Body of pancreas (tissue), 4 donors: ENCODE data around the gene CNTNAP2. TPM values are rescaled to one million over a fixed set of nuclear protein-coding genes. Genes with fewer than 3 reads are reported as not detected.

ENCODE experiments used
- ATAC-seq: fragments of 150-250 bp; one replicate; pipeline ENCODE4 v1.9.1; 2016
- DNase-seq, 4 donors: peaks; one replicate each; pipeline ENCODE4 v3.0.0-alpha.2; 2019
- H3K27ac ChIP-seq, 4 donors: fragments of 200-600 bp; sonication (generic); 1 replicate in 3 of 4; 2 replicates in 1 of 4; pipeline versions ENCODE4 v1.5.1 to v1.6.1; 2016 to 2019; ENCODE audit warnings: mild to moderate bottlenecking in 1 of 4, mixed read lengths in 1 of 4, moderate library complexity in 1 of 4
- H3K27me3 ChIP-seq, 2 donors: fragments of 200-600 bp; sonication (generic); one replicate each; pipeline ENCODE4 v1.6.0; 2016; ENCODE audit warnings: mild to moderate bottlenecking in 1 of 2
- H3K36me3 ChIP-seq, 2 donors: fragments of 200-600 bp; sonication (generic); replicated peaks in 1 of 2; 2 replicates each; pipeline ENCODE4 v1.5.1; 2016; ENCODE audit warnings: low read depth in 2 of 2; ENCODE audit not compliant: insufficient read depth in 1 of 2
- H3K4me1 ChIP-seq: fragments of 200-600 bp; sonication (generic); one replicate; pipeline ENCODE4 v1.6.0; 2016
- H3K4me3 ChIP-seq, 2 donors: fragments of 200-600 bp; sonication (generic); 1 replicate in 1 of 2; 2 replicates in 1 of 2; pipeline ENCODE4 v1.5.1; 2016 to 2019
- H3K9me3 ChIP-seq, 3 donors: fragments of 200-600 bp; sonication (generic); 1 replicate in 2 of 3; 2 replicates in 1 of 3; pipeline ENCODE4 v1.5.1; 2016
- POLR2A ChIP-seq, 3 donors: fragments of 450-650 bp; IDR thresholded peaks; one replicate each; pipeline ENCODE4 v1.6.1; 2016; ENCODE audit warnings: antibody characterized with exemption in 3 of 3, mild to moderate bottlenecking in 2 of 3
- WGBS, 2 donors: methylation state at CpG; one replicate each; pipeline ENCODE4 v1.1.5; 2017; 5-methylcytosine and 5-hydroxymethylcytosine counted together
- intact Hi-C: fragments of 100-400 bp; cut with DNase I; formaldehyde crosslinking; loops from one replicate; pipeline ENCODE4 v1.15.1; 2023
- total RNA-seq, 2 donors: library from RNA; depleted of rRNA; stranded (reverse); fragments of >200 nt; gene quantifications; one replicate each; pipeline ENCODE4 v1.1.0, GENCODE V29; 2016
- TF ChIP-seq, protein P1 (sequence below), 7 experiments: fragments of 450-650 bp in 4 of 7; fragments of 200-600 bp in 3 of 7; sonication (generic) in 3 of 7; IDR thresholded peaks; one replicate each; pipeline ENCODE4 v1.5.1; 2016 to 2019; ENCODE audit warnings: antibody characterized with exemption in 7 of 7

The CNTNAP2 gene
- total RNA-seq, 2 donors from 2014 or later = 1.0 TPM; not detected in 1

DNA sequence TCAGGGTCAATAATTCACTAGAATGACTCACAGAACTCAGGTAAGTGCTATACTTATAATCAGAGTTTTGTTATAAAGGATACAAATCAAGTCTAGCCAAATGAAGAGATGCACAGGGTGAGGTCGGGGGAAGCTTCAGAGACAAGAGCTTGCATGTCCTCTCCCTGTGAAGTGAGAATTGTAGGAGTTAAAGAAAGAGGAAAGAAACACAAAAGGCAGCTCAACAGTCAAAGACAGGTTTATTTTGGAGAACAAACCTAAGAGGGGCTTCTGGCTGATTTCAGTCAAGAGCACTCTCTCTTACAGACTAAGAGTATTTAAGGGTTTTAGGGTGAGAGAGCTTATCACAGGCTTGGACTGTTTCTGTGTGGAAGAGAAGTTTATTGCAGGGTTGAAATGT is 1873.5 kb downstream of the CNTNAP2 start:
- ATAC-seq = no peak

DNA sequence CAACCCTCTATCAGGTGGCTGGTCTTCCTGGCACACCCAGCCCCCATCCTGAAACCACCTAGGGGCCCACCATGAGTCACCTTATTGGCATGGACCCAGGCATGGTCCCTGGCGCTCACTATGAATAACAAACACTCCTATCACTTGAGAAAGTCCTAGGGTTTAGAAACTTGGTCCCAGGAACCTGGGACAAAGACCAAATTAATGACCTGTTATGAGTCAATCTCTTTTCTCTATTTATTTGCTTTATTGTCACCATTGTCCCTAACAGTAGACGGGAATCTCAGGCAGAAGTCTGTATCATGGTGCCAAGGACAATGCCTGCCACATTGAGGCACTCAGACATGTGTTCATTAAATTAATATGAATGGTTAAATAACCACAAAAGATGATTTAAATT is 1874.3 kb downstream of the CNTNAP2 start:
- Histone ChIP-seq H3K9me3 (peaks cover 0 to 7% (median 0%) of the 10 kb centered on the region in 3 donors), H3K27ac (no peak overlapping the region), H3K4me1 (no peaks in the 10 kb centered on the region), H3K36me3 (no peaks in the 10 kb centered on the region), H3K4me3 (no peak overlapping the region), H3K27me3 (no peaks in the 10 kb centered on the region)
- no peak for DNase-seq
- intact Hi-C loops = no loop called here
- no peak for ATAC-seq
- TF ChIP-seq, protein P1, sequence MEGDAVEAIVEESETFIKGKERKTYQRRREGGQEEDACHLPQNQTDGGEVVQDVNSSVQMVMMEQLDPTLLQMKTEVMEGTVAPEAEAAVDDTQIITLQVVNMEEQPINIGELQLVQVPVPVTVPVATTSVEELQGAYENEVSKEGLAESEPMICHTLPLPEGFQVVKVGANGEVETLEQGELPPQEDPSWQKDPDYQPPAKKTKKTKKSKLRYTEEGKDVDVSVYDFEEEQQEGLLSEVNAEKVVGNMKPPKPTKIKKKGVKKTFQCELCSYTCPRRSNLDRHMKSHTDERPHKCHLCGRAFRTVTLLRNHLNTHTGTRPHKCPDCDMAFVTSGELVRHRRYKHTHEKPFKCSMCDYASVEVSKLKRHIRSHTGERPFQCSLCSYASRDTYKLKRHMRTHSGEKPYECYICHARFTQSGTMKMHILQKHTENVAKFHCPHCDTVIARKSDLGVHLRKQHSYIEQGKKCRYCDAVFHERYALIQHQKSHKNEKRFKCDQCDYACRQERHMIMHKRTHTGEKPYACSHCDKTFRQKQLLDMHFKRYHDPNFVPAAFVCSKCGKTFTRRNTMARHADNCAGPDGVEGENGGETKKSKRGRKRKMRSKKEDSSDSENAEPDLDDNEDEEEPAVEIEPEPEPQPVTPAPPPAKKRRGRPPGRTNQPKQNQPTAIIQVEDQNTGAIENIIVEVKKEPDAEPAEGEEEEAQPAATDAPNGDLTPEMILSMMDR (IDR thresholded peaks at IDR 0.05) = no peak
- no peak for TF ChIP-seq POLR2A (IDR thresholded peaks at IDR 0.05)
- WGBS, 2 donors = 69 to 74% methylated on average over 2 of the region's 2 CpGs

More for the DNA sequence above, 1873.5 kb downstream of the CNTNAP2 start:
- Histone ChIP-seq H3K27ac (no peak overlapping the region), H3K36me3 (no peaks in the 10 kb centered on the region), H3K9me3 (peaks cover 0 to 7% (median 0%) of the 10 kb centered on the region in 3 donors), H3K27me3 (no peaks in the 10 kb centered on the region), H3K4me1 (no peaks in the 10 kb centered on the region), H3K4me3 (no peak overlapping the region)
- no peak for DNase-seq
- TF ChIP-seq, protein P1 (IDR thresholded peaks at IDR 0.05) = no peak
- TF ChIP-seq POLR2A (IDR thresholded peaks at IDR 0.05) = no peak
- WGBS, 2 donors = 50 to 56% methylated on average over 1 of the region's 1 CpG
- intact Hi-C loops = no loop called here

DNA sequence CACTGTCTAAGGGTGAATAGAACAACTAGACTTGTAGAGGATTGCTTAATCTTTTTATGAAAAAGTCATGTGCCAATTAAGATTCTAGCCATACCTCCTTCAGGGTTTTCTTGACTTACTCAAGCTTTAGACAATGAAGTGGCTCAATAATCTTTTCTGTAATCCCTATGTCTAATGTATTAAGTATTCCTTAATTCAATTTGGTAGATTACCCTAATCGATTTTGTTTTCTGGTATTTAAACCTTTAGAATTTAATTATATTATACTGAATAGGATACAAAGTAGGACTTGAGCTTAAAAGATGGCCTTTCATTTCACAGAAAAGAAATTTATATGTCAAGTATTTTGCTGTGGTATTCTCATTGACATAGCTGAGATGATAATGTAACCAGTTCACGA is 1876.1 kb downstream of the CNTNAP2 start:
- WGBS, 2 donors = 68 to 70% methylated on average over 2 of the region's 2 CpGs

DNA sequence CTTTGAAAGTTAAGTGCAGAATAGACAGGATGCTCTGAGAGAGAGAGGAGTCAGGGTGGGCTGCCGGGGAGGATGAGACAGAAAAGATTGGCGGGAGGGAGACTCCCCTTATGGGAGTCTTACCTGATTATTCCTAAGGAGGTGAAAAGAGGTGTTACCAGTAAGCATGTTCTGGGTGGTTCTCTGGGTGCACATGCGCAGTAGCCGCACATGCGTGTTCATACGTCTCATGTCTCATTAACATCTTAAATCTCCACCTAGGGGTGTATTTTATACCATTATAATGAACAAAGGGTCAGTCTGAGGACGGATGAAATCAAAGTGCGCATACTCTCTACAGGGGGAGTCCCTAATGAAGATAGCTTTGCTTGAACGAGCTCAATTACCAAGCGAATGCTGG is 1881.0 kb downstream of the CNTNAP2 start:
- WGBS, 2 donors = 89 to 92% methylated on average over 10 of the region's 10 CpGs
- Histone ChIP-seq H3K27ac (no peak overlapping the region), H3K4me1 (no peaks in the 10 kb centered on the region), H3K9me3 (no peaks in the 10 kb centered on the region), H3K27me3 (no peaks in the 10 kb centered on the region), H3K4me3 (no peak overlapping the region), H3K36me3 (no peaks in the 10 kb centered on the region)
- DNase-seq (no peak), ATAC-seq (no peak)
- TF ChIP-seq POLR2A (IDR thresholded peaks at IDR 0.05) = no peak
- TF ChIP-seq, protein P1 (IDR thresholded peaks at IDR 0.05) = no peak
- intact Hi-C loops = no loop called here

More for the DNA sequence above, 1876.1 kb downstream of the CNTNAP2 start:
- Histone ChIP-seq H3K27me3 (no peaks in the 10 kb centered on the region), H3K4me3 (no peak overlapping the region), H3K36me3 (no peaks in the 10 kb centered on the region), H3K4me1 (no peaks in the 10 kb centered on the region), H3K9me3 (peaks cover 0 to 7% (median 0%) of the 10 kb centered on the region in 3 donors), H3K27ac (no peak overlapping the region)
- intact Hi-C loops = no loop called here
- no peak for TF ChIP-seq POLR2A (IDR thresholded peaks at IDR 0.05)
- TF ChIP-seq, protein P1 (IDR thresholded peaks at IDR 0.05) = no peak
- DNase-seq (no peak), ATAC-seq (no peak)

DNA sequence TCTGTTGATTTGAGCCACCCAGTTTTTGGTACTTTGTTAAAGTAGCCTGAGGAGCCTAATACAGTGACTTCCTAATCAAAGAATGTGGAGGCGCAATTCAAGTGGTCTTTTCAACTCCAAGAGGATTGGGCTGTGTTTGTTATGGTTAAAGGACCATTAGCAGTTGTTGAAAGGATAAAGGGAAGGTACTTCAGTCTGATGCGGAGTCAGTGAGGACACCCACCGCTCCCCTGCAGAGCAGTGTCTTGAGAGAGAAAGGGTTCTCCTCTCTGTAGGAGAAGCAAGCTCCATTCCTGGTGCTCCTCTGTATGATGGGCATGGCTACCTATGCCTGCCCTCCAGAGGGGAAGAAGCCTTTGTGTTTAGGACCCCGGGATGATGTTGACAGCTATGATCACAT is 1883.4 kb downstream of the CNTNAP2 start:
- ATAC-seq = no peak

More for the DNA sequence above, 1883.4 kb downstream of the CNTNAP2 start:
- DNase-seq = no peak
- intact Hi-C loops = no loop called here
- H3K36me3 ChIP-seq = no peaks in the 10 kb centered on the region
- no peaks in the 10 kb centered on the region for H3K4me1 ChIP-seq
- H3K27me3 ChIP-seq = no peaks in the 10 kb centered on the region
- WGBS, 2 donors = 72 to 78% methylated on average over 4 of the region's 4 CpGs
- no peak overlapping the region for H3K4me3 ChIP-seq
- no peak overlapping the region for H3K27ac ChIP-seq
- TF ChIP-seq, protein P1 (IDR thresholded peaks at IDR 0.05) = no peak
- TF ChIP-seq POLR2A (IDR thresholded peaks at IDR 0.05) = no peak
- no peaks in the 10 kb centered on the region for H3K9me3 ChIP-seq
